Measurements from ENCODE around the gene TMEM255B.
A peak's percentile ranks its signal among the peaks of the same experiment; 100 is the strongest.
"Not testable (repeated sequence)": the region's sequence is repeated elsewhere in the genome, so short reads cannot be mapped to it uniquely, and the experiment has no call there.

TMEM255B gene

DNA sequence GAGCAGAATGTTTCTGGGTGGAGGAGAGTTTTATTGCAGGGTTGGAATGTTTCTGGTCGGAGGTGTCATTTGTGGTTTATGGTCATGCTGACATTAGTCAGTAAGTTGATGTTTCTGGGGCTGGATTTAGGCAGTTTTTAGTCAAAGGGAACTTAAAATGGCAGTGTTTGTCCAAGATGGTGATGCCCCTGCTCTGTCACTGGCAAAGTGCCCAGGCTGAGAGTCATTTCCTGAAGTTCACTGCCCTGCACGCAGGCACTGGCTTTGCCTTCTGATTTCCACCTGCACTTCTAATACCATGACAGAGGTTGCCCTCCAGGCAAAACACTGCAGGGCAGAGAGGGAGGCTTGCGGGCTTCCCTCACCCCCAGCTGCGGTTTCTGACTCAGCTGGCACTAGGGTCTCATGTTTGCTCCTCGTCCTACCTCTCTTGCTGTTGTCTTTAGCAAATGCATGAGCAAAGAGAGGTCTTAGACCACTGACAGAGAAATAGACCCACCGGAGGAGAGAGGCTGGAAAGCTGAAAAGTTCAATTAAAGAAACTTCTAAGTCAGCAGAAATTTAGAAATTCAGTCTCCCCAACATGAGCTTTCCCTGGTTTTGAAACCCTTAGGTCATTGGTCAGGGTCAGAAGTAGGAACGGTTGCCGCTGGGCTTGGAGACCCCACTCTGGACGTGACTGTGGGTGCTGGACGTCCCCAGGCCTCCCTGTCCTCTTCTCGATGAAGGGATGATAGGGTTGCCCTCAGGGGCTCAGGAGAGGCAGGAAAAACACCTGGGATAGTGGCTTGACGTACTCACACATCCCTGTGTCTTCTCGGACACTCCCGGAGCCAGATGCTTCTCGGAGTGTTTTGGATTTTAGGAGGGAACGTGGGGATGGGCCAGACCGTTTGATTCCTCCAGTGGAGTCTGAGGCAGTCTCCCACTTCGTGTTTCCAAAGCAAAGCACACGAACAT lies 26.3 kb downstream of the TMEM255B start:
- no peak for TF ChIP-seq CTCF (IDR thresholded peaks at IDR 0.05; ENCODE audit: insufficient read depth, low read depth, low read length, missing control alignments)
- DNase-seq (ENCODE audit: low read depth): peak; percentile 83
- H3K4me3 ChIP-seq (ENCODE audit: low read length): no peak overlapping the region

- peak; percentile 45 for DNase-seq (ENCODE audit: low read depth)
- H3K4me3 ChIP-seq (ENCODE audit: low read length): no peak overlapping the region
- no peak for TF ChIP-seq CTCF (IDR thresholded peaks at IDR 0.05; ENCODE audit: insufficient read depth, low read depth, low read length, missing control alignments)
These were observed 27.3 kb downstream of the TMEM255B start for GRCh38 chr13:113786262-113786841.

DNA sequence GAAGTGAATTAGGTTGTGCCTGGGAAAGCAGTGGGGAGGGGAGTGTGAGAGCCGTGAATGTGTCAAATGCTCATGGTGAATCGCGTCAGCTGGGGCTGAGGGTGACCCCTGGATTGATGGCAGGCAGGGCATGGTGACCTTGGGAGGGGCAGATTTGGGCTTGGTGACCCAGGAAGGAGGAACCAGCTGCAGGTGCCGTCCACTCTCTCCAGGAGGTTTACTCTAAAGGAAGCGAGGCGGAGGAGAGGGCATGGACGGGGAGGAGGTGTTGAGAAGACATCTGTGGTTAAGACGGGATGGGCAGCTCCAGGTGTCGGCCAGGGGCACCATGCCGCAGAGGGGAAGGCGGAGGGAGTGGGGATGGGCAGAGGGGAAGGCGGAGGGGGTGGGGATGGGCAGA lies 28.7 kb downstream of the TMEM255B start:
- no peak for DNase-seq (ENCODE audit: low read depth)
- H3K4me3 ChIP-seq (ENCODE audit: low read length): no peak overlapping the region
- TF ChIP-seq CTCF (IDR thresholded peaks at IDR 0.05; ENCODE audit: insufficient read depth, low read depth, low read length, missing control alignments): no peak

- no peak overlapping the region for H3K4me3 ChIP-seq (ENCODE audit: low read length)
- DNase-seq (ENCODE audit: low read depth): no peak
- no peak for TF ChIP-seq CTCF (IDR thresholded peaks at IDR 0.05; ENCODE audit: insufficient read depth, low read depth, low read length, missing control alignments)
These were observed 29.5 kb downstream of the TMEM255B start for GRCh38 chr13:113788413-113789135.

DNA sequence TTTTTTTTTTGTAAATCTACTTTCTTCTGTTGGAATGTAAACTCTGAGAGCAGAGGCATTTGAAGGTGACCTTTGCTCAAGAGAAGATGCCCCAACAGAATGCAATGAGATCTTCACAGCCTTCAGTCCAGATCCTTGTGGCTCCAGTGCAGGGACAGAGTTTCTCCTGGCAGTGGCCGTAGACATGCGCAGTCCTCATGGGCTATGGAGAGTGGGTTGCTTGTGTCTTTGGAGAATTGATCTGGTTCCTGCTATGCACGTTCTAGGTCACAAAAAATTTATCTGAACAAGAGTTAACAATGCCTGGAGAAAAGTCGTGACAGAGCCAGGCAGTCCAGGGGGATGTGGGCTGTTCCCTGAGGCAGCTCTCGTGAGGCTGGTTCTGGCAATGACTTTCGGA lies 30.1 kb downstream of the TMEM255B start:
- DNase-seq (ENCODE audit: low read depth): no peak
- TF ChIP-seq CTCF (IDR thresholded peaks at IDR 0.05; ENCODE audit: insufficient read depth, low read depth, low read length, missing control alignments): no peak
- H3K4me3 ChIP-seq (ENCODE audit: low read length): no peak overlapping the region

DNA sequence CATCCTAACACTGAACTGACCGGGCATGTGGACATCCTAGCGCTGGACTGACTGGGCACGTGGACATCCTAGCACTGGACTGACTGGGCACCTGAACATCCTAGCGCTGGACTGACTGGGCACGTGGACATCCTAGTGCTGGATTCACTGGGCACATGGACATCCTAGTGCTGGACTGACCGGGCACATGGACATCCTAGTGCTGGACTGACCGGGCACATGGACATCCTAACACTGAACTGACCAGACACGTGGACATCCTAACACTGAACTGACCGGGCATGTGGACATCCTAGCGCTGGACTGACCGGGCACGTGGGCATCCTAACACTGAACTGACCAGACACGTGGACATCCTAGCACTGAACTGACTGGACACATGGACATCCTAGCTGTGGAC lies 30.9 kb downstream of the TMEM255B start:
- not testable (repeated sequence) for DNase-seq (ENCODE audit: low read depth)

DNA sequence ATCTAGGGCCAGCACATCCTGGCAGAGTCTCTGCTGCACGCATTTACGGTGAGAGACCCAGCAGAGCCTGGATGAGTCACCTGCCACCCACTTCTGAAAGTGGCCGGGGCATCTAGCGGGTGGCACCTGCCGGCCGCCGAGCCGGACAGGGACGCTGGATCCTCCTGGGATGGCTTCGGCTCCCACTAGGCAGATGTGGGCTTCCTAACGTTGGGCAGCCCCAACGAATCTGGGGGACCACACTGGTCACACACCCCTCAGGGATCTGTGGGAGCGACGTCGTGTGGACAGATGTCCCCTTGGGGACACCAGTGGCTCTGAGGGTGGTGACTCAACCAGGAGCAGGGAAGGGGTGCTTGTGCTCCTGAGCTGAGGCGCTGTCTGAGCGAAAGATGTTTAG lies 32.2 kb downstream of the TMEM255B start:
- DNase-seq (ENCODE audit: low read depth): no peak
- no peak overlapping the region for H3K4me3 ChIP-seq (ENCODE audit: low read length)
- TF ChIP-seq CTCF (IDR thresholded peaks at IDR 0.05; ENCODE audit: insufficient read depth, low read depth, low read length, missing control alignments): no peak

More for the DNA sequence above, 30.9 kb downstream of the TMEM255B start:
- not testable (repeated sequence) for H3K4me3 ChIP-seq (ENCODE audit: low read length)

Data from epithelial cell of esophagus (primary cell).